Caco-2 (cell line): ENCODE results near the gene POLR2E. TPM values are rescaled to one million over a fixed set of nuclear protein-coding genes. Genes with fewer than 3 reads are reported as not detected.

Source experiments
- BruUV-seq: library from RNA; stranded (reverse); fragments of 400-500 nt; replicated peaks from 2 replicates; lab custom pipeline; 2021; lab: Mats Ljungman, UMichigan
- CTCF ChIA-PET: fragments of 300-600 bp; sonication (Branson Sonifier 250); formaldehyde crosslinking; loops from one replicate; lab custom pipeline; 2022; ENCODE audit warnings: antibody characterized with exemption; lab: Charles Lee
- POLR2A ChIA-PET: fragments of 300-600 bp; sonication (Branson Sonifier 250); formaldehyde crosslinking; loops from one replicate; lab custom pipeline; 2022; ENCODE audit warnings: antibody characterized with exemption; lab: Charles Lee
- DNase-seq, 2 experiments: peaks; one replicate each; pipeline versions ENCODE4 v3.0.0 to v3.0.0-alpha.2; 2020 to 2022
- H3K27me3 ChIP-seq: replicated peaks from 2 replicates; pipeline ENCODE4 v1.6.0; 2011; ENCODE audit warnings: low read length; ENCODE audit not compliant: control insufficient read depth, insufficient read depth
- H3K36me3 ChIP-seq: 2 replicates; pipeline ENCODE4 v1.5.1; 2011; ENCODE audit warnings: low read length; ENCODE audit not compliant: control insufficient read depth, insufficient read depth
- H3K4me1 ChIP-seq: fragments of 250-450 bp; sonication (Bioruptor Pico); 2 replicates; pipeline ENCODE4 v1.5.1; 2020; ENCODE audit warnings: mild to moderate bottlenecking
- H3K4me3 ChIP-seq: 2 replicates; pipeline ENCODE4 v1.5.1; 2011; ENCODE audit warnings: low read depth, mild to moderate bottlenecking, control low read depth, low read length
- H3K9me3 ChIP-seq: fragments of 250-450 bp; sonication (Bioruptor Pico); 2 replicates; pipeline ENCODE4 v1.5.1; 2020; ENCODE audit warnings: mild to moderate bottlenecking, moderate library complexity
- H3K27ac Mint-ChIP-seq: one replicate; pipeline ENCODE4 v1.8.0; 2022; ENCODE audit warnings: mixed read lengths; ENCODE audit not compliant: unreplicated experiment
- H3K27me3 Mint-ChIP-seq: one replicate; pipeline ENCODE4 v1.8.0; 2022; ENCODE audit warnings: mixed read lengths; ENCODE audit not compliant: insufficient read depth, unreplicated experiment
- H3K36me3 Mint-ChIP-seq: one replicate; pipeline ENCODE4 v1.8.0; 2022; ENCODE audit warnings: mild to moderate bottlenecking, mixed read lengths; ENCODE audit not compliant: insufficient read depth, unreplicated experiment
- H3K4me1 Mint-ChIP-seq: one replicate; pipeline ENCODE4 v1.8.0; 2022; ENCODE audit warnings: low read depth, mixed read lengths; ENCODE audit not compliant: unreplicated experiment
- H3K4me3 Mint-ChIP-seq: one replicate; pipeline ENCODE4 v1.8.0; 2022; ENCODE audit warnings: mild to moderate bottlenecking, moderate library complexity, mixed read lengths; ENCODE audit not compliant: unreplicated experiment
- H3K9me3 Mint-ChIP-seq: one replicate; pipeline ENCODE4 v1.8.0; 2022; ENCODE audit warnings: mixed read lengths; ENCODE audit not compliant: unreplicated experiment
- CTCF ChIP-seq, 2 experiments: fragments of 200-600 bp in 1 of 2; IDR thresholded peaks; 1 replicate in 1 of 2; 2 replicates in 1 of 2; pipeline versions ENCODE4 v1.5.1 to v1.8.0; 2011 to 2022; ENCODE audit warnings: antibody characterized with exemption in 1 of 2, control low read depth in 1 of 2, inconsistent platforms in 1 of 2, low read depth in 1 of 2, low read length in 1 of 2, mild to moderate bottlenecking in 1 of 2, moderate library complexity in 1 of 2; ENCODE audit not compliant: insufficient read depth in 1 of 2, severe bottlenecking in 1 of 2, unreplicated experiment in 1 of 2
- intact Hi-C: fragments of 100-400 bp; cut with micrococcal nuclease; formaldehyde crosslinking; loops from one replicate; pipeline ENCODE4 v1.10.0; 2022; ENCODE audit not compliant: unreplicated experiment
- total RNA-seq: library from RNA; stranded (reverse); gene quantifications from 2 replicates; pipeline ENCODE4 v1.2.3, GENCODE V29; 2022

POLR2E gene
- total RNA-seq, 1 experiment from 2014 or later: 264 TPM

- peak overlapping the region; percentile 68 for H3K4me3 Mint-ChIP-seq
These were observed 8.0 kb upstream of the POLR2E start for GRCh38 chr19:1103132-1103707.

GRCh38 chr19:1102407-1103131 lies 7.4 kb upstream of the POLR2E start:
- Mint-ChIP-seq H3K9me3 (no peaks in the 10 kb centered on the region), H3K27me3 (no peaks in the 10 kb centered on the region), H3K27ac (peak overlapping the region; percentile 73), H3K4me3 (peak overlapping the region; percentile 68), H3K4me1 (peaks cover 16% of the 10 kb centered on the region), H3K36me3 (peaks cover 49% of the 10 kb centered on the region)
- CTCF ChIA-PET: no interaction called here
- no peaks in the 10 kb centered on the region for H3K27me3 ChIP-seq
- H3K9me3 ChIP-seq: no peaks in the 10 kb centered on the region
- intact Hi-C loops: loop anchor here (1.0 to 10.0 kb wide), 3 partner anchors 7 to 78 kb away; partner anchors contain the start of genes CNN2, POLR2E, RNU6-2 and TMEM259
- POLR2A ChIA-PET: interaction anchor here (0.7 kb wide), 2 partner anchors 63 to 75 kb away, joined by 6 to 9 read pairs; partner anchors contain the start of gene ABCA7
- no peak for TF ChIP-seq CTCF (IDR thresholded peaks at IDR 0.05; ENCODE audit: insufficient read depth in 1 of 2, low read depth in 1 of 2, low read length in 1 of 2, severe bottlenecking in 1 of 2, unreplicated experiment in 1 of 2)
- H3K4me3 ChIP-seq: no peak overlapping the region
- TSS peak; percentile 91 for BruUV-seq
- peaks cover 40% of the 10 kb centered on the region for H3K4me1 ChIP-seq
- DNase-seq: peak; percentile 80 to 87
- H3K36me3 ChIP-seq: no peaks in the 10 kb centered on the region; the same call in 1 of the 2 replicates

More at GRCh38 chr19:1103132-1103707, 8.0 kb upstream of the POLR2E start:
- no peaks in the 10 kb centered on the region for H3K27me3 Mint-ChIP-seq
- no TSS peak for BruUV-seq
- H3K9me3 ChIP-seq: no peaks in the 10 kb centered on the region
- ChIA-PET POLR2A (interaction anchor here (0.7 to 2.3 kb wide), 4 partner anchors 37 to 77 kb away, joined by 6 to 19 read pairs (median 8); partner anchors contain the start of genes ABCA7, ARHGAP45 and CNN2), CTCF (no interaction called here)
- no peaks in the 10 kb centered on the region for H3K9me3 Mint-ChIP-seq
- H3K4me1 ChIP-seq: peaks cover 34% of the 10 kb centered on the region
- peaks cover 49% of the 10 kb centered on the region for H3K36me3 Mint-ChIP-seq
- no peak for TF ChIP-seq CTCF (IDR thresholded peaks at IDR 0.05; ENCODE audit: insufficient read depth in 1 of 2, low read depth in 1 of 2, low read length in 1 of 2, severe bottlenecking in 1 of 2, unreplicated experiment in 1 of 2)
- H3K4me1 Mint-ChIP-seq: peaks cover 9% of the 10 kb centered on the region
- H3K27ac Mint-ChIP-seq: peak overlapping the region; percentile 73
- H3K36me3 ChIP-seq: peaks cover 1% of the 10 kb centered on the region; the same call in 1 of the 2 replicates
- no peaks in the 10 kb centered on the region for H3K27me3 ChIP-seq
- intact Hi-C loops: loop anchor here (1.0 to 10.0 kb wide), 3 partner anchors 8 to 78 kb away; partner anchors contain the start of genes CNN2, POLR2E, RNU6-2 and TMEM259
- DNase-seq: no peak
- H3K4me3 ChIP-seq: peak overlapping the region; percentile 32

- H3K4me3 Mint-ChIP-seq: no peak overlapping the region
- H3K9me3 ChIP-seq: no peaks in the 10 kb centered on the region
- no peak overlapping the region for H3K4me3 ChIP-seq
- H3K4me1 ChIP-seq: peaks cover 44% of the 10 kb centered on the region
- ChIA-PET CTCF (no interaction called here), POLR2A (no interaction called here)
- H3K36me3 ChIP-seq: no peaks in the 10 kb centered on the region
- peaks cover 36% of the 10 kb centered on the region for H3K36me3 Mint-ChIP-seq
- BruUV-seq: no TSS peak
- TF ChIP-seq CTCF (IDR thresholded peaks at IDR 0.05; ENCODE audit: insufficient read depth in 1 of 2, low read depth in 1 of 2, low read length in 1 of 2, severe bottlenecking in 1 of 2, unreplicated experiment in 1 of 2): no peak
- H3K9me3 Mint-ChIP-seq: no peaks in the 10 kb centered on the region
- H3K27me3 ChIP-seq: no peaks in the 10 kb centered on the region
- no peak for DNase-seq
- H3K27ac Mint-ChIP-seq: peak overlapping the region; percentile 73
- no peaks in the 10 kb centered on the region for H3K27me3 Mint-ChIP-seq
- intact Hi-C loops: loop anchor here (10.0 kb wide), 1 partner anchor 77 kb away; the partner anchor contains the start of genes CNN2, RNU6-2 and TMEM259
- peaks cover 17% of the 10 kb centered on the region for H3K4me1 Mint-ChIP-seq
These were observed 6.1 kb upstream of the POLR2E start for GRCh38 chr19:1101337-1101698.
